ENCODE results near the gene LRRIQ3.

Gene LRRIQ3

GRCh38 chr1:74197657-74198552 is at the start of gene LRRIQ3, which contains the start of gene FPGT:
Gene LRRIQ3, minus strand, starts transcription at chr1:74198176. Its CDS starts 14,492 bp downstream, at chr1:74183684.
Gene FPGT, plus strand, starts transcription at chr1:74198242. Its CDS starts 37 bp downstream, at chr1:74198279.
- H3K36me3 Mint-ChIP-seq (ENCODE audit: low read depth), result peaks cover 17% of the 10 kb centered on the region
- H3K4me3 Mint-ChIP-seq, result peak within 1 kb of the TSS; percentile 86
- no peaks in the 10 kb centered on the region for H3K9me3 Mint-ChIP-seq
- peak within 1 kb of the TSS; percentile 91 for H3K27ac Mint-ChIP-seq
- no peaks in the 10 kb centered on the region for H3K27me3 Mint-ChIP-seq
- H3K4me1 Mint-ChIP-seq (ENCODE audit: low read depth), result peaks cover 28% of the 10 kb centered on the region

GRCh38 chr1:74246315-74246714 is 48.3 kb upstream of the LRRIQ3 start:
- H3K9me3 Mint-ChIP-seq, result no peaks in the 10 kb centered on the region
- H3K27me3 Mint-ChIP-seq, result no peaks in the 10 kb centered on the region
- no peak overlapping the region for H3K4me3 Mint-ChIP-seq
- no peaks in the 10 kb centered on the region for H3K4me1 Mint-ChIP-seq (ENCODE audit: low read depth)
- no peaks in the 10 kb centered on the region for H3K36me3 Mint-ChIP-seq (ENCODE audit: low read depth)
- H3K27ac Mint-ChIP-seq, result no peak overlapping the region

GRCh38 chr1:74245168-74245772 is 47.3 kb upstream of the LRRIQ3 start:
- Mint-ChIP-seq H3K27ac (no peak overlapping the region), H3K4me3 (no peak overlapping the region), H3K9me3 (no peaks in the 10 kb centered on the region), H3K27me3 (no peaks in the 10 kb centered on the region), H3K4me1 (ENCODE audit: low read depth) (no peaks in the 10 kb centered on the region), H3K36me3 (ENCODE audit: low read depth) (no peaks in the 10 kb centered on the region)

GRCh38 chr1:74237787-74238186 is 39.8 kb upstream of the LRRIQ3 start:
- Mint-ChIP-seq H3K9me3 (no peaks in the 10 kb centered on the region), H3K27me3 (no peaks in the 10 kb centered on the region), H3K36me3 (ENCODE audit: low read depth) (no peaks in the 10 kb centered on the region), H3K4me1 (ENCODE audit: low read depth) (no peaks in the 10 kb centered on the region), H3K27ac (no peak overlapping the region), H3K4me3 (no peak overlapping the region)

GRCh38 chr1:74237035-74237434 is 39.1 kb upstream of the LRRIQ3 start:
- Mint-ChIP-seq H3K36me3 (ENCODE audit: low read depth) (no peaks in the 10 kb centered on the region), H3K4me1 (ENCODE audit: low read depth) (no peaks in the 10 kb centered on the region), H3K27me3 (no peaks in the 10 kb centered on the region), H3K4me3 (no peak overlapping the region), H3K27ac (no peak overlapping the region), H3K9me3 (peaks cover 3% of the 10 kb centered on the region)

- H3K4me3 Mint-ChIP-seq, result no peak overlapping the region
- no peaks in the 10 kb centered on the region for H3K36me3 Mint-ChIP-seq (ENCODE audit: low read depth)
- no peaks in the 10 kb centered on the region for H3K27me3 Mint-ChIP-seq
- H3K9me3 Mint-ChIP-seq, result peaks cover 4% of the 10 kb centered on the region
- H3K4me1 Mint-ChIP-seq (ENCODE audit: low read depth), result no peaks in the 10 kb centered on the region
- no peak overlapping the region for H3K27ac Mint-ChIP-seq
These were observed 38.5 kb upstream of the LRRIQ3 start for GRCh38 chr1:74236440-74236839.

GRCh38 chr1:74235153-74235552 is 37.2 kb upstream of the LRRIQ3 start, which contains the start of gene TNNI3K:
Gene TNNI3K, plus strand, starts transcription at chr1:74235387. Its CDS starts 65 bp downstream, at chr1:74235452.
- no peaks in the 10 kb centered on the region for H3K27me3 Mint-ChIP-seq
- peaks cover 4% of the 10 kb centered on the region for H3K9me3 Mint-ChIP-seq
- H3K4me3 Mint-ChIP-seq, result no peak within 1 kb of the TSS
- H3K36me3 Mint-ChIP-seq (ENCODE audit: low read depth), result no peaks in the 10 kb centered on the region
- no peak within 1 kb of the TSS for H3K27ac Mint-ChIP-seq
- no peaks in the 10 kb centered on the region for H3K4me1 Mint-ChIP-seq (ENCODE audit: low read depth)

- Mint-ChIP-seq H3K4me3 (no peak overlapping the region), H3K9me3 (peaks cover 42% of the 10 kb centered on the region), H3K4me1 (ENCODE audit: low read depth) (no peaks in the 10 kb centered on the region), H3K36me3 (ENCODE audit: low read depth) (peaks cover 16% of the 10 kb centered on the region), H3K27me3 (no peaks in the 10 kb centered on the region), H3K27ac (no peak overlapping the region)
These were observed 25.5 kb upstream of the LRRIQ3 start for GRCh38 chr1:74223453-74223852.

- Mint-ChIP-seq H3K9me3 (peaks cover 41% of the 10 kb centered on the region), H3K4me1 (ENCODE audit: low read depth) (no peaks in the 10 kb centered on the region), H3K27me3 (no peaks in the 10 kb centered on the region), H3K27ac (no peak overlapping the region), H3K4me3 (no peak overlapping the region), H3K36me3 (ENCODE audit: low read depth) (peaks cover 16% of the 10 kb centered on the region)
These were observed 24.7 kb upstream of the LRRIQ3 start for GRCh38 chr1:74222701-74223100.

GRCh38 chr1:74215229-74215628 is 17.3 kb upstream of the LRRIQ3 start:
- peaks cover 4% of the 10 kb centered on the region for H3K36me3 Mint-ChIP-seq (ENCODE audit: low read depth)
- no peak overlapping the region for H3K4me3 Mint-ChIP-seq
- H3K9me3 Mint-ChIP-seq, result peaks cover 4% of the 10 kb centered on the region
- H3K27me3 Mint-ChIP-seq, result no peaks in the 10 kb centered on the region
- H3K27ac Mint-ChIP-seq, result no peak overlapping the region
- no peaks in the 10 kb centered on the region for H3K4me1 Mint-ChIP-seq (ENCODE audit: low read depth)

GRCh38 chr1:74205266-74205665 is 7.3 kb upstream of the LRRIQ3 start:
- H3K4me3 Mint-ChIP-seq, result no peak overlapping the region
- peaks cover under 1% of the 10 kb centered on the region for H3K9me3 Mint-ChIP-seq
- no peak overlapping the region for H3K27ac Mint-ChIP-seq
- H3K4me1 Mint-ChIP-seq (ENCODE audit: low read depth), result no peaks in the 10 kb centered on the region
- H3K27me3 Mint-ChIP-seq, result no peaks in the 10 kb centered on the region
- peaks cover 35% of the 10 kb centered on the region for H3K36me3 Mint-ChIP-seq (ENCODE audit: low read depth)

GRCh38 chr1:74199504-74199903 is 1.5 kb upstream of the LRRIQ3 start:
- Mint-ChIP-seq H3K4me1 (ENCODE audit: low read depth) (peaks cover 28% of the 10 kb centered on the region), H3K9me3 (no peaks in the 10 kb centered on the region), H3K4me3 (peak overlapping the region; percentile 86), H3K27me3 (no peaks in the 10 kb centered on the region), H3K27ac (no peak overlapping the region), H3K36me3 (ENCODE audit: low read depth) (peaks cover 23% of the 10 kb centered on the region)

- H3K27ac Mint-ChIP-seq, result peak overlapping the region; percentile 91
- H3K9me3 Mint-ChIP-seq, result no peaks in the 10 kb centered on the region
- peak overlapping the region; percentile 86 for H3K4me3 Mint-ChIP-seq
- peaks cover 28% of the 10 kb centered on the region for H3K4me1 Mint-ChIP-seq (ENCODE audit: low read depth)
- H3K36me3 Mint-ChIP-seq (ENCODE audit: low read depth), result peaks cover 17% of the 10 kb centered on the region
- H3K27me3 Mint-ChIP-seq, result no peaks in the 10 kb centered on the region
These were observed 721 bp downstream of the LRRIQ3 start for GRCh38 chr1:74197255-74197654.

- peaks cover under 1% of the 10 kb centered on the region for H3K9me3 Mint-ChIP-seq
- H3K36me3 Mint-ChIP-seq (ENCODE audit: low read depth), result peaks cover 7% of the 10 kb centered on the region
- H3K4me1 Mint-ChIP-seq (ENCODE audit: low read depth), result peaks cover 28% of the 10 kb centered on the region
- H3K27me3 Mint-ChIP-seq, result no peaks in the 10 kb centered on the region
- H3K4me3 Mint-ChIP-seq, result no peak overlapping the region
- no peak overlapping the region for H3K27ac Mint-ChIP-seq
These were observed 2.6 kb downstream of the LRRIQ3 start for GRCh38 chr1:74195339-74195738.

- peaks cover 21% of the 10 kb centered on the region for H3K4me1 Mint-ChIP-seq (ENCODE audit: low read depth)
- peaks cover 5% of the 10 kb centered on the region for H3K9me3 Mint-ChIP-seq
- H3K4me3 Mint-ChIP-seq, result no peak overlapping the region
- peaks cover 11% of the 10 kb centered on the region for H3K36me3 Mint-ChIP-seq (ENCODE audit: low read depth)
- no peaks in the 10 kb centered on the region for H3K27me3 Mint-ChIP-seq
- no peak overlapping the region for H3K27ac Mint-ChIP-seq
These were observed 4.1 kb downstream of the LRRIQ3 start for GRCh38 chr1:74193908-74194307.
